ENCODE data around the gene HEATR5B.

The HEATR5B gene

GRCh38 chr2:36976065-36976464 lies 108.1 kb downstream of the HEATR5B start:
- DNase-seq (ENCODE audit: low spot score), result no peak

GRCh38 chr2:36975306-36975705 lies 108.9 kb downstream of the HEATR5B start:
- no peak for TF ChIP-seq CTCF (IDR thresholded peaks at IDR 0.05; ENCODE audit: extremely low read depth, insufficient read depth, missing control alignments)
- no peak for DNase-seq (ENCODE audit: low spot score)
- in situ Hi-C loops (cut with MboI; ENCODE audit: low pct_unique_long_range_greater_than_20kb, low sequenced_read_pairs, unreplicated experiment), result no loop called here

More at GRCh38 chr2:36976065-36976464, 108.1 kb downstream of the HEATR5B start:
- no peak for TF ChIP-seq CTCF (IDR thresholded peaks at IDR 0.05; ENCODE audit: extremely low read depth, insufficient read depth, missing control alignments)
- in situ Hi-C loops (cut with MboI; ENCODE audit: low pct_unique_long_range_greater_than_20kb, low sequenced_read_pairs, unreplicated experiment), result no loop called here

GRCh38 chr2:36973320-36973719 lies 110.9 kb downstream of the HEATR5B start:
- DNase-seq (ENCODE audit: low spot score), result no peak
- in situ Hi-C loops (cut with MboI; ENCODE audit: low pct_unique_long_range_greater_than_20kb, low sequenced_read_pairs, unreplicated experiment), result no loop called here
- TF ChIP-seq CTCF (IDR thresholded peaks at IDR 0.05; ENCODE audit: extremely low read depth, insufficient read depth, missing control alignments), result no peak

GRCh38 chr2:36971990-36972389 lies 112.2 kb downstream of the HEATR5B start:
- TF ChIP-seq CTCF (IDR thresholded peaks at IDR 0.05; ENCODE audit: extremely low read depth, insufficient read depth, missing control alignments), result no peak
- no peak for DNase-seq (ENCODE audit: low spot score)
- in situ Hi-C loops (cut with MboI; ENCODE audit: low pct_unique_long_range_greater_than_20kb, low sequenced_read_pairs, unreplicated experiment), result no loop called here

- in situ Hi-C loops (cut with MboI; ENCODE audit: low pct_unique_long_range_greater_than_20kb, low sequenced_read_pairs, unreplicated experiment), result no loop called here
- TF ChIP-seq CTCF (IDR thresholded peaks at IDR 0.05; ENCODE audit: extremely low read depth, insufficient read depth, missing control alignments), result no peak
- no peak for DNase-seq (ENCODE audit: low spot score)
Measured at GRCh38 chr2:36967236-36967876, 116.8 kb downstream of the HEATR5B start.

- TF ChIP-seq CTCF (IDR thresholded peaks at IDR 0.05; ENCODE audit: extremely low read depth, insufficient read depth, missing control alignments), result no peak
- in situ Hi-C loops (cut with MboI; ENCODE audit: low pct_unique_long_range_greater_than_20kb, low sequenced_read_pairs, unreplicated experiment), result no loop called here
- DNase-seq (ENCODE audit: low spot score), result peak; percentile 98
Measured at GRCh38 chr2:36966370-36967235, 117.6 kb downstream of the HEATR5B start, which contains the start of gene STRN. TSS of gene STRN (minus strand) at chr2:36966536. CDS start at chr2:36966463, 73 bp downstream.
